GM19023 (cell line): ENCODE measurements around the gene ENOX1.
"Not testable (repeated sequence)": the region's sequence is repeated elsewhere in the genome, so short reads cannot be mapped to it uniquely, and the experiment has no call there.

Experiments used
- ATAC-seq: cut with Tn5 transposase; IDR thresholded peaks from one replicate; pipeline ENCODE4 v1.9.1; 2021; ENCODE audit warnings: mild to moderate bottlenecking, moderate library complexity; ENCODE audit not compliant: unreplicated experiment

ENOX1 gene

GRCh38 chr13:43363156-43363953 is 423.4 kb downstream of the ENOX1 start:
- no peak for ATAC-seq

DNA sequence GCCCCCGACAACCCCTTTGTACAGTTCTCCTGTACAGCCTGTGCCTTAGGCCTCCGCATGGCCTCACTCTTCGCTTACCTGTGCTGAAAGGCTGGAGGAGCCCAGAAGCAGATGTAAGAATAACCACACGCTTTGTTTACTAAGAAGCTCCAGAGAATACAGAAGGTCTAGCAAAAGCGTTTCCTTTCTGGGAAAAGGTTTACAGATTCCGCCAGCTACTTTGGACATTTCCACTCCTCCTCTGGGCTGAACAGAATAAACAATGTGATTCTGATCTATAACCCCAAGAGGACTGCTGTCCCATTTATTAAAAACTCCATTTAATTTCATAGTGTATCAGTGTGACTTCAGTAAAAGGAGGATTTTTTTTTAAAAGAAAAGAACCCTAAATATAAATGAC is 424.2 kb downstream of the ENOX1 start:
- no peak for ATAC-seq

- no peak for ATAC-seq
These were observed 425.7 kb downstream of the ENOX1 start for GRCh38 chr13:43360892-43361610.

GRCh38 chr13:43360171-43360570 is 426.6 kb downstream of the ENOX1 start:
- no peak for ATAC-seq

- no peak for ATAC-seq
These were observed 427.2 kb downstream of the ENOX1 start for GRCh38 chr13:43359536-43359935.

- ATAC-seq, result no peak
These were observed 429.2 kb downstream of the ENOX1 start for GRCh38 chr13:43357564-43357963.

GRCh38 chr13:43356567-43356966 is 430.2 kb downstream of the ENOX1 start:
- no peak for ATAC-seq

GRCh38 chr13:43355774-43356173 is 431.0 kb downstream of the ENOX1 start:
- ATAC-seq, result no peak

- no peak for ATAC-seq
These were observed 432.4 kb downstream of the ENOX1 start for GRCh38 chr13:43354153-43354945.

GRCh38 chr13:43353631-43354030 is 433.1 kb downstream of the ENOX1 start:
- no peak for ATAC-seq

GRCh38 chr13:43351612-43352011 is 435.2 kb downstream of the ENOX1 start:
- not testable (repeated sequence) for ATAC-seq

GRCh38 chr13:43348397-43348796 is 438.4 kb downstream of the ENOX1 start:
- ATAC-seq, result no peak

DNA sequence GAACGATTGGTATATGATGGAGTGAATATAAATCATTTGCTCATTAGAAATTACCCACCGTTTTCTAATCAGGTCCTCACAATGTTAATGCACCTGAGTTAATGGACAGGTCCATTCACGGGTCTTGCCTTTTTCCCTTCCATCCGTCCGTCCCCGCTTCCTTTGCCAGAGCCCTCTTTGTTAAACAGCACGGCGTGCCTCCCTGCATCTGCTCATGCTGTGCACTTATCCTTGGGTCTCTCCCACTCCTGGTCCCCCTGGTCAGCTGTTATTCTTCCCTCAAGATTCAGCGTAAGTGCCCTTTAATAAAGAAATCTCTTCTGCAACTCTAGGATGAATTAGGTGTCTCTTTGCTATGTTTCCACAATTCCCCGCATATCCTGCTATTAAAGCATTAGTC is 438.9 kb downstream of the ENOX1 start:
- ATAC-seq, result no peak

DNA sequence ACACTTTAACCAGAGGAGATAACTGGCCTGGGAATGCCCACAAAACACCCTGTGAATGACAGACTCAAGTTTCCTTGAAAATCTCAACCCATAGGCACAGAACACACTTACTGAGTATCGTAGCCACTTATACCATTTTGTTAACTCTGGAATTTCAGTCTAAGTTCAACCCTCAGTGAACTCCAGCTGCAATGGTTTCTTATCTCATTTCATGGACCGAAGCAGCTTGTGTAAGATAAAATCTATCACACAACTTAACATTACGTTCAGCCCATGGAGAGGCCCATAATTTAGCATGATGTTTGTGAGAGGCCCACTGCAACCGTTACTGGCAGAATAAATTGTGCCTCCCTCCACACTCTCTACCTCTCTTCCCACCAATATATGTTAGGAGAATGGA is 440.3 kb downstream of the ENOX1 start:
- no peak for ATAC-seq

DNA sequence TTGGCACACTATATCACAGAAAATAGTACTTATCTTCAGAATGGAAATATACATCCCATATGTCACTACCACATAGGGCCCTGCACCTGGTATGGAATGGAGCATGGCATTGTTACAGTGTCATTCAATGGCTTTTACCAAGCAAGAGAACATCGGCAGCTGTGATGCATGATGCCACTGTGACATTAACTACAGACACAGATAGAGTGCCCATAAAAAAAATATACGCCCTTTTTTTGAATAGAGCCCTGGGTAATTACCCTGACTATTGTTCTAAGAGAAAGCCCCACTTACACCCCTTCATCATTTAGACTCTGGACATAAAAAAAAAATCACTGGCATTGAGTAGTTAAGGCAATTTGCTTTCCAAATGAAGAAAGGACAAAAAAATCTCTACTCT is 443.1 kb downstream of the ENOX1 start:
- ATAC-seq, result no peak

GRCh38 chr13:43339805-43340550 is 446.8 kb downstream of the ENOX1 start:
- no peak for ATAC-seq

GRCh38 chr13:43339145-43339804 is 447.5 kb downstream of the ENOX1 start:
- ATAC-seq, result no peak

DNA sequence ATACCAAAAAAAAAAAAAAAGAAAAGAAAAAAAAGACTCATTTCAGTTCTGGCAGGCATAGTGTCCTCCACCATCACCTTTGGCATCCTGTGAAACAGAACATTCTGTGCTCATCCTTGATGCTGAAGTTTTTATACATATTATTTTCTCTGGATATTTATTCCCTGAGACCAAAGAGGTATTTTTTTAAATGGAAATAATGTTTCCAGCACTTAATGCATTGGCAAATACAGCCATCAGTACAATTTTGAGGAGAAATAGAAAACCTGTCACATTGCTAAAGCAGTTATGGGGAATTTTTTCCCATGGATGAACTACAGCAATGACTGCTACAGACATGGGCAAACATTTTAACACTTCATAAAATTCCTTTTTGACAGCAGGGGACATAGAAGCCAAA is 451.0 kb downstream of the ENOX1 start:
- no peak for ATAC-seq

GRCh38 chr13:43333176-43333575 is 453.6 kb downstream of the ENOX1 start:
- no peak for ATAC-seq

GRCh38 chr13:43331672-43332071 is 455.1 kb downstream of the ENOX1 start:
- ATAC-seq, result no peak
